Endothelial cell of umbilical vein (primary cell): ENCODE measurements around the gene ABCA9.

ENCODE experiments used
- POLR2A ChIP-seq: IDR thresholded peaks from 2 replicates; pipeline ENCODE4 v1.6.1; 2012; ENCODE audit warnings: low read depth, mild to moderate bottlenecking, control low read depth, low read length
- POLR2AphosphoS5 ChIP-seq: IDR thresholded peaks from 2 replicates; pipeline ENCODE4 v1.6.1; 2012; ENCODE audit warnings: low read depth, mild to moderate bottlenecking, control low read depth, low read length, moderate library complexity; ENCODE audit not compliant: insufficient read depth
- TF ChIP-seq, protein P1 (sequence below), 2 donors: IDR thresholded peaks; 1 replicate in 1 of 2; 2 replicates in 1 of 2; pipeline ENCODE4 v1.5.1; 2011; ENCODE audit warnings: low read length in 2 of 2, mild to moderate bottlenecking in 2 of 2, moderate library complexity in 2 of 2, control low read depth in 1 of 2, inconsistent platforms in 1 of 2, low read depth in 1 of 2; ENCODE audit not compliant: insufficient read depth in 1 of 2; ENCODE audit errors: extremely low read depth in 1 of 2

DNA sequence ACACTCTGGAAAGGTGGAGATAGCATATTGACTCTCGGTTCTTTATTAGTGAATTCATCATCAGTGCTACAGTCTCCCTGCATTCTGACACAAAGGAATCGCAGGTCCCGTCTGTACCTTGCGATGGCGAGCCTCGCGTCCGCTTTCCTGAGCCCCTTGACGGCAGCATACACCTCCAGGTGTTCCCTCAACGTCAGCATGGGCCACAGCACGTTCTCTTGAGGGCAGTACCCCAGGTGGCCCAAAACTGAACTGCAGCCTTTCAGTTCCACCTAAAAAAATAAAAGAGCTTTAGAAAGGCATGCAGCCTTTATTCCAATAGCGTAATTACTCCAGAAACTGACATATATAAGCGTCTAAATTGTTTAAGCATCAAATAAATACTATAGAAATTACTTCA lies 24.2 kb upstream of the ABCA9 start:
- TF ChIP-seq POLR2A (no peak), POLR2AphosphoS5 (no peak)
- TF ChIP-seq, protein P1, sequence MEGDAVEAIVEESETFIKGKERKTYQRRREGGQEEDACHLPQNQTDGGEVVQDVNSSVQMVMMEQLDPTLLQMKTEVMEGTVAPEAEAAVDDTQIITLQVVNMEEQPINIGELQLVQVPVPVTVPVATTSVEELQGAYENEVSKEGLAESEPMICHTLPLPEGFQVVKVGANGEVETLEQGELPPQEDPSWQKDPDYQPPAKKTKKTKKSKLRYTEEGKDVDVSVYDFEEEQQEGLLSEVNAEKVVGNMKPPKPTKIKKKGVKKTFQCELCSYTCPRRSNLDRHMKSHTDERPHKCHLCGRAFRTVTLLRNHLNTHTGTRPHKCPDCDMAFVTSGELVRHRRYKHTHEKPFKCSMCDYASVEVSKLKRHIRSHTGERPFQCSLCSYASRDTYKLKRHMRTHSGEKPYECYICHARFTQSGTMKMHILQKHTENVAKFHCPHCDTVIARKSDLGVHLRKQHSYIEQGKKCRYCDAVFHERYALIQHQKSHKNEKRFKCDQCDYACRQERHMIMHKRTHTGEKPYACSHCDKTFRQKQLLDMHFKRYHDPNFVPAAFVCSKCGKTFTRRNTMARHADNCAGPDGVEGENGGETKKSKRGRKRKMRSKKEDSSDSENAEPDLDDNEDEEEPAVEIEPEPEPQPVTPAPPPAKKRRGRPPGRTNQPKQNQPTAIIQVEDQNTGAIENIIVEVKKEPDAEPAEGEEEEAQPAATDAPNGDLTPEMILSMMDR (IDR thresholded peaks at IDR 0.05; ENCODE audit: extremely low read depth in 1 of 2, insufficient read depth in 1 of 2, low read depth in 1 of 2, low read length in 2 of 2): peak; percentile 5 to 38
